HG03103 (cell line): ENCODE results near the gene PLA2G4E.

Experiments
- ATAC-seq: cut with Tn5 transposase; IDR thresholded peaks from one replicate; pipeline ENCODE4 v1.9.1; 2021; ENCODE audit warnings: low read depth; ENCODE audit not compliant: unreplicated experiment

The PLA2G4E gene

DNA sequence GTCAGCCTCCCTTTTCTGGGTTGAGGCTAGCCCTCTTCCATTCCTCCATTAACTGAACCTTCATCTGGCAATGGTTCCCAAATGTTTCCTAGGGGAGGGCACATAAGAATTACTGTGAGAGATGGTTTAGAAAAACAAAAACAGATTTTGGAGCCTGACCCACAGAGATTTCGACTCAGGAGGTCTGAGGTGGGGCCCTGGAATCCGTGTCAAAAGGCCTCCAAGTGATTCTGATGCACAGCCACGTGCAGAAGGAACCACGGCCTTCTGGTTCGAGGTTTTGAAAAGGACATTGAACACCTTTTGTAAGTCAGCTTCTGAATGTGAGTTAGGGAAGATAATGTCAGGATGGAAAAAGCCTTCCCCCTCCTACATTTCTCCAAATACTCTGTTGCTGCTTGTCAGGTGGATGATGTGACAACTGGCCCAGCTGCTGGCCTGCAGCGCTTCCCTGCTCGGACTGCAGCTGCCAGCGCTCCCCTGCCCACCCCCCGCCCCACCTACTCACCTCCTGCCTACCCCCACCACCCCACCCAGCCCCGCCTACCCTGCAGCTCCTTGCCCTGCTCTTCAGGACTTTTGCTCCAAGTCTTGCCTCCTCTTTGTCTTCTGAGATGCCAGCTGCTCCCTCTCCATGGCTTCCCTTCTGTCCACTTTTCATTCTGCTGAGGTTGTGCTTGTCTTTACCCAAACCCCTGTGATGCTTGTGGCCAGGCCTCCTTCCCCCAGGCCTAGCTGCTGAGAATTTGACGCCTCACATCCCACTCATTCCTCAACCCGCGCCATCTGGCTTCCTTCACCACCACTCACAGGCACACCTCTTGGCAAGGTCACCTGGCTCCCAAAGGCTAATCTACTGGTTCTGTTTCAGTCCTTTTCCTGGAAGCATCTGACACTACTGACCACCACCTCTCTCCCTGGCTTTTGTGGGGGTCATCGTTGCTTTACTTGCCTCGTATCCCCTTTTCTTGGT is 55.1 kb downstream of the PLA2G4E start:
- no peak for ATAC-seq

DNA sequence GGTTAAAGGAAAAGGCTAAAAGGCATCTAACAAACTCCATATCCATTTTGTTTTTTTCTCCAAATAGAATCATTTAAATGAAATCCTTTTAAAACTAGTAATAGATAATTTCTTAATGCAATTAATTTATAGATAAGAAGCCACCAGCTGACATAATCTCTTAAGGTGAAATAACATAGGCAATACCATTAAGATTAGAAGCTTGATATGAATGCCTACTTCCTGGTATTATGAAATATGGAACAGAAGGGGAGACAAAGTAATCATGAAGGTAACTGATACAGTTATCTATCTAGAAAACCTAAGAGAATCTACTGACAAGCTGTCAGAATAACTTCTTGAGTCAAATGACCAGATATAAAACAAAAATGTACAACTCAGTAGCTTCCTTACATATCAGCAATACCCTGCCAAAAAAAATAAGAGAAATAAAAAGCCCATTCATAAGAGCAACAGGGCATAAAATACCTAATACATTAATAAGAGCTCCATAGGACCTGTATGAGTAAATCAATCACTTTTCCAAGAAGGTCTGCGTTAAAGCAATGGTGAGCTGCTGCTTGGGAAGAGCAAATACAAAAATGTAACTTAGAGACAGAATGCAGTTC is 59.1 kb downstream of the PLA2G4E start:
- ATAC-seq, result no peak

DNA sequence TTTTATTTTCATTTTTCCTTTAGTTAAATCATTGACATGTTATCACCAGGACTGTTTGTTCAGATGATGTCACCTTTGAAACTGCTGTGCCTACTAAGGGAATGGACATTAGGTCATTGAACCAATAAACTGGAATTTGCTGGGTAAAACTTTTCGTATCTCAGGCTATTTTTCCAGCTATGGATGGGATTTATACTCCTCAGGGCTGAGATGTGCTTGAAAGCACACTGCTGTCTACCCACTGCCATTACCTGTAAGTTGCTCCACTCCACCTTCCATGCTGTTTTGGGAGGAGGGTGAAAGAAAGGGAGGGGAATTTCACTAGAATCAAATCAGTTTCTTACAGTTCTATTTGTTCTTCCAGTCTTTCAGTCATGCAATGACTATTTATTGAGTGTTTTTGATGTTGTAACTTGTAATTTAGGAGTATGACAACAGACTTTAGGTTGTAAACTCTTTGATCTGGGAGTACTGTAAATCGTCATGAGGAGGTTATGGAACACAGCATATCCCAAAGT is 59.8 kb downstream of the PLA2G4E start:
- ATAC-seq, result no peak

- ATAC-seq, result no peak
These were observed 62.8 kb downstream of the PLA2G4E start for GRCh38 chr15:41958002-41958420.

DNA sequence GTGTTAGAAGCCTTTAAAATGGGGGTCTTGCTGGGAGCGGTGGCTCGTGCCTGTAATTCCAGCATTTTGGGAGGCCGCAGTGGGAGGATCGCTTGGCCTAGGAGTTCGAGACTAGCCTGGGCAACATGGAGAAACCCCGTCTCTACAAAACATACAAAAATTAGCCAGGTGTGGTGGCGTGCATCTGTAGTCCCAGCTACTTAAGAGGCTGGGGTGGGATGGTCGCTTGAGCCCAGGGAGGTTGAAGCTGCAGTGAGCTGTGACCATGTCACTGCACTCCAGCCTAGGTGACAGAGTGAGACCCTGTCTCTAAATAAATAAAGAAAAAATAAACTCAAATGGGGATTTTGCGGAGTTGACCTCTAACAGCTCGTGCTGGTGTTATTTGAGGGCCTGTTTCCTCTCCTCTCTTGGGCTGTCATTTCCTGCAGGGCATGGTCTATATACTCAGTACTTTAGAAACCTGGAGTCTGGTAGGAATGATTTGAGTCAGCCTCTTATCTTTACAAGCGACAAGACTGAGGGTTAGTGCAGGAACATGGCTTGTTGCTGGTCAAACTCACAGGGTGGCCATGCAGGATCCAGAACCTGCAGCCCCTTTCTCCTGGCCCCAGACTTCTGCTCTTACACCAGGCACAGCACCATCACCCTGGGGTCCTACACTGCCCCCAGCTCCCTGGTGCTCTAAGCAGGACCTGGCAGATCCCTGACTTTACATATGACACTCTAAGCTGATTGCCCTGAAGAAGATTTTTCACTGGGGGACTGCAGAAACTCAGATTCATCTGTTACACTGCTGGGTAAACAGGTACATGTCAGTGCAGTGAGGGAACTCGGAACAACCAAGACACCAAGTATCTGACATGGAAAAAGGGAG is 63.6 kb downstream of the PLA2G4E start:
- no peak for ATAC-seq

DNA sequence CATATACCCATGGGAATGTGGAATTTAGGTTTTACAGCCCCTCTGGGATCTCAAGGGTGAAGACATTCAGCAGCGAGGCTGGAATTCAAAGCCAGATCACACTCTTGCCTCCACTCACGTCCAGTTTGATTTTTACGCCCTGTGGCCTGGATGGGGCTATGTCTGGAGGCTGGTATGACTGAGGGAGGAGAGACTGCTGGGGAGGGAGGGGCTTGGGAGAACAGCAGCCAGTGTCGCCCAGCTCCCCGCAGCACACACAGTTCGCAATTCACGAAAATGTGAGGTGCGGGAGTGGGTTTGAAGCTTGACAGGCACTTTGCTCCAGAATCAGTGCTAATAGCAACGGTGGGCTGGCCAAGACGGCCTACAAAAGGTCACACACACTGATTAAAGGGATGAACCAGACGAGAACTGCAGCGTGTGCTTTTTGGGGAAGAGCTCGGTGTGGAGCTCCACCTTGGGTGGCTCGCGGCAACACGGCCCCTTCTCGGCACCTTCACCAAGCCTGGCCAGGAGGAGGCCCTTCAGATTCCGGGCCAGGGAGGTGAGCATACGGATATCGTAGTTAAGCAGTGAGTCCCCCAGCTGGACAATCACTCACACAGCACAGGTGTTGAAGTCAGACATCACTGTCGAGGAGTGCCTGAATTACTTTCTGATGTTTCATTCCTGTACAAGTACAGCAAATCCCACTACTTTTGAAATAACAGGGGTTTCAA is 64.9 kb downstream of the PLA2G4E start:
- ATAC-seq, result no peak

GRCh38 chr15:41955100-41955499 is 65.7 kb downstream of the PLA2G4E start:
- ATAC-seq, result no peak

- no peak for ATAC-seq
These were observed 66.8 kb downstream of the PLA2G4E start for GRCh38 chr15:41954036-41954435.

DNA sequence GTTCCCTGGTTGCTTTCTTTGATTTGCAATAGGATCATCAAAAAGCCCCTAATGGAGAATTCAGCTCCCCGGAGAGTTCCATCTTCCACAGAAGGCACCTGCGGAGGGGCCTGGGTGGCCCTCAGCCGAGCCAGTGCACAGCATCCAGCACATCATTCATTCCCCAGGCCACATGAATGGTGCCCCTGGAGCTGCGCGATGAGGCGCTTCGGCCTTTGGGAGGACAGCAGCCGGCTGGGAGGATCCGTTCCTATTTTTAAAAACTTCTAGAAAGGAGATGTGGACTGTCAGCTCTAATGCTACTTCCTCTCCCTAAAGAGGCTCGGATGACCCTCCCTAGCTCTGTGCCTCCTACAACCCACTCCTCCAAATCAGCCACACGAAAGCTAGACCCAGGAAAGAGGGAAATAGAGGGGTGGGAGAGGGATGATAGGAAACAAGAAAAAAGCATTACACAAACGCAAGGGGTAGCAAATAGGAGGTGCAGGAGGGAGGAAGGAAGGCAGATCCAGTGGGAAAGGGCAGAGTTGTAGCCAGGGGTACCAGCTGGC is 68.8 kb downstream of the PLA2G4E start:
- ATAC-seq, result no peak

GRCh38 chr15:41951571-41951970 is 69.3 kb downstream of the PLA2G4E start:
- ATAC-seq, result no peak

GRCh38 chr15:41950489-41950888 is 70.4 kb downstream of the PLA2G4E start:
- no peak for ATAC-seq

DNA sequence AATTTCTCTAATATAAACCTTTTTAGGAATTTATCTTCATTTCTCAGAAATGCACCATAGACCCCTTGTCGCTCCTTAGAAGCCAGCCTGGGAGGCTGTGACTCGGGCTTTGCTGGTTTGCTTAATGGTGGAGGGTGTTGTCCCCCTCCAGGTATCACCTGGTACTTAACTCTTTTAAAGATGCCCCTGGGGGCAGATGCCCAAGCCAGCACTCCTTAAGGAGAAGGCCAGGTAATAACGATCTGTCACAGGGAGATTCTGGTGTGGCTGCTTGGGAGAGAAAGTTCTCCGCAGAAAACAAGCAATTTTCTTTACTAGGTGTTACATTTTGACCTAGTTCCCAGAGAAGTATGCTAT is 70.7 kb downstream of the PLA2G4E start:
- ATAC-seq, result no peak

GRCh38 chr15:41949401-41950126 is 71.3 kb downstream of the PLA2G4E start:
- no peak for ATAC-seq

GRCh38 chr15:41948490-41948889 is 72.4 kb downstream of the PLA2G4E start:
- ATAC-seq, result no peak

GRCh38 chr15:41946970-41947369 is 73.9 kb downstream of the PLA2G4E start:
- no peak for ATAC-seq

GRCh38 chr15:41945731-41946130 is 75.1 kb downstream of the PLA2G4E start:
- no peak for ATAC-seq

DNA sequence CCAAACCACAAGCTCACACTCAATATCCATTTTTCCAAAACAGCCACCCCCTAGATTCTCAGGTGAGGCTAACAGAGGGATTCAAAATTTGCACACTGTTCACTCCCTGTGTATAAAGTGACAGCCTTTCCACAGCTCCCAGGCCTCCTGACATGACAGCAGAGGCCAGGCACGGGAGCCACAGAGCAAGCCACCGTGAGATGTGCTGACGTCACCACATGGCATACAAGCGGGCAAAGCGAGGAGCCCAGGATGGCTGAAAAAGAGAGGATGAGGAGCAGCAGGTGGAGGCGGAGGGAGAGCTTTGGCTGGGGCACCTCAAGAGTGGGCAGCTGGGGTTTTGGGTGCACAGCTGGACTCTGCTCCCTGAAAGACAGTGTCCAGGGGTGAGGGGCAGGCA is 75.6 kb downstream of the PLA2G4E start:
- ATAC-seq, result no peak

DNA sequence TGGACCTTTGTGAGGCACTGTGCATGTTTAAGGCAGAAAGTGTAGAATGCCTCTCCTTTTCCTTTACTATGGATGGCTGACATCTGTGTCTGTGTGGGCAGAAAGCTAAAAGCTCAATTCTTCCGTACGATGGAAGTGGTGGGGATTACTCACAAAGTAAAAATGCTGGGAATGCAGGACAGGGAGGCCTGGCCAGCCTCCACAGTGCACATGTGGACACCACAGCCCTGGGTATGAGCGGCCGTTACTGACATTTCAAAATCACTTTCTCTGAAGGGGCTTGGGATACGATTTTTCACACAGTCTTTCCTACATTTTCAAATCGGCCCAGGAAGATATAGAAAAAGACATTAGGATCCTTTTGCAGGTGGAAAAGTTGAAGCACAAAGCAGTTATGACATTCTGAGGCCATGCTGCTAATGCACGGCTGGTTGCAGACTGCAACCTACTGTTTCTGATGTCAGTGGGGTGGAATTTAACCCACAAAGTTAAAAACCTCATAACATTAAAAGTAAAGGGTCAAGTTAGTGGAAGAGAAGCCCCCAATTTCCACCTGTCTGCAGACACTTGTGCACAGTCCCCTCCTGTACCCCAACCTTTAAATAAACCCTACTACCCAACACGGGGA is 76.4 kb downstream of the PLA2G4E start:
- no peak for ATAC-seq
